ENCODE data around the gene SLC22A5. TPM values are rescaled to one million over a fixed set of nuclear protein-coding genes. Genes with fewer than 3 reads are reported as not detected.

The SLC22A5 gene
- total and polyA plus RNA-seq, 10 of the 15 experiments (the other 5 are each of a cell fraction or from before 2014, with no cell fraction given), result 1.1 to 4.4 (median 2.3) TPM

- ChIA-PET SMC1A (ENCODE audit: uncharacterized antibody, unreplicated experiment) (interaction anchor here (0.9 to 2.7 kb wide), 10 partner anchors 12 to 146 kb away, joined by 3 to 15 read pairs (median 4); partner anchors contain the start of genes SLC22A4 and SLC22A5), RAD21 (ENCODE audit: unreplicated experiment) (interaction anchor here (0.7 to 1.3 kb wide), 3 partner anchors 15 to 20 kb away, joined by 3 read pairs; partner anchors contain the start of gene SLC22A5), POLR2A (interaction anchor here (1.1 to 1.5 kb wide), 3 partner anchors 11 to 14 kb away, joined by 3 to 4 read pairs (median 3); partner anchors contain the start of gene SLC22A5), CTCF (interaction anchor here (0.9 to 1.5 kb wide), 7 partner anchors 18 to 117 kb away, joined by 3 to 7 read pairs (median 3); no protein-coding TSS in a partner anchor)
- peaks cover 12% of the 10 kb centered on the region for H3K4me1 ChIP-seq (ENCODE audit: control insufficient read depth, insufficient read depth, low read length)
- FAIRE-seq (no peak), DNase-seq (ENCODE audit: low read depth, low spot score) (no peak), ATAC-seq (peak; percentile 12; the same call in 1 of the 3 replicates)
- no peaks in the 10 kb centered on the region for H3K27me3 ChIP-seq (replicated peaks in 1 of 2; ENCODE audit: control insufficient read depth in 2 of 2, insufficient read depth in 2 of 2, low read length in 1 of 2)
- no peak overlapping the region for H3K9ac ChIP-seq (ENCODE audit: control insufficient read depth, insufficient read depth, low read length)
- WGBS (ENCODE audit: insufficient coverage, insufficient replicate concordance, low lambda C conversion rate, missing lambda C conversion rate), result 43% methylated on average over 1 of the region's 1 CpG
- BruUV-seq (replicated peaks), result no TSS peak
- in situ Hi-C loops (cut with MboI), result loop anchor here (5.0 kb wide), 1 partner anchor 287 kb away; no protein-coding TSS in a partner anchor
- no peak overlapping the region for H3K4me2 ChIP-seq (ENCODE audit: control insufficient read depth, insufficient read depth)
- TF ChIP-seq SMC3 (IDR thresholded peaks at IDR 0.05; ENCODE audit: borderline replicate concordance, low read length), result no peak
- no peak for TF ChIP-seq CREM (IDR thresholded peaks at IDR 0.05; ENCODE audit: low read depth)
- TF ChIP-seq RUNX3 (IDR thresholded peaks at IDR 0.05; ENCODE audit: low read length), result no peak
- TF ChIP-seq EP300 (IDR thresholded peaks at IDR 0.05; ENCODE audit: borderline replicate concordance in 1 of 2, control insufficient read depth in 1 of 2, low read depth in 2 of 2, low read length in 2 of 2), result no peak
- no peak for TF ChIP-seq CHD1 (IDR thresholded peaks at IDR 0.05; ENCODE audit: low read depth, low read length)
- TF ChIP-seq SUPT20H (IDR thresholded peaks at IDR 0.05; ENCODE audit: borderline replicate concordance, control insufficient read depth, low read depth, low read length), result no peak
- no peak for TF ChIP-seq IKZF1 (conservative IDR thresholded peaks at IDR 0.05)
- TF ChIP-seq E2F4 (IDR thresholded peaks at IDR 0.05; ENCODE audit: low read depth, low read length), result no peak
- TF ChIP-seq EED (IDR thresholded peaks at IDR 0.05; ENCODE audit: low read depth), result no peak
- TF ChIP-seq PBX3 (IDR thresholded peaks at IDR 0.05; ENCODE audit: insufficient replicate concordance, low read depth, low read length), result no peak
- no peak for TF ChIP-seq HSF1 (IDR thresholded peaks at IDR 0.05; ENCODE audit: low read depth, low read length)
- TF ChIP-seq ATF3 (IDR thresholded peaks at IDR 0.05; ENCODE audit: borderline replicate concordance, extremely low read depth, low read depth, low read length), result no peak
- TF ChIP-seq MTA2 (IDR thresholded peaks at IDR 0.05; ENCODE audit: low read depth), result no peak
- no peak for TF ChIP-seq NR2F1 (conservative IDR thresholded peaks at IDR 0.05)
- no peak for TF ChIP-seq ZNF384 (IDR thresholded peaks at IDR 0.05; ENCODE audit: borderline replicate concordance, low read depth, low read length)
- no peak for TF ChIP-seq JUND (IDR thresholded peaks at IDR 0.05; ENCODE audit: low read depth, low read length)
- H3K9me3 ChIP-seq (replicated peaks; ENCODE audit: control insufficient read depth, insufficient read depth, low read length), result no peaks in the 10 kb centered on the region; the same call in 2 of the 3 replicates
- intact Hi-C loops (cut with micrococcal nuclease; ENCODE audit: unreplicated experiment), result loop anchor here (5.0 kb wide), 1 partner anchor 292 kb away; the partner anchor contains the start of gene IL3
- H3K36me3 ChIP-seq (ENCODE audit: control insufficient read depth in 2 of 2, insufficient read depth in 2 of 2, low read length in 1 of 2), result no peaks in the 10 kb centered on the region
- H2AFZ ChIP-seq (ENCODE audit: control insufficient read depth, low read depth, low read length), result no peak overlapping the region
- H3K79me2 ChIP-seq (ENCODE audit: control insufficient read depth, insufficient read depth, low read length), result no peaks in the 10 kb centered on the region
- no peak overlapping the region for H3K27ac ChIP-seq (ENCODE audit: control insufficient read depth, insufficient read depth)
- H4K20me1 ChIP-seq (ENCODE audit: control insufficient read depth, insufficient read depth), result no peaks in the 10 kb centered on the region
- no peak overlapping the region for H3K4me3 ChIP-seq
Observed at GRCh38 chr5:132354381-132355139, 14.9 kb upstream of the SLC22A5 start.

All from GM12878 (cell line).